SK-N-SH treated with all-trans-retinoic acid at 6 μM for 48 hours (cell line): ENCODE data around the gene SAMD4A.

Source experiments
- CSDC2 ChIP-seq: fragments of 250-450 bp; sonication (Bioruptor Pico); IDR thresholded peaks from 2 replicates; pipeline ENCODE4 v1.5.0; 2020; ENCODE audit warnings: mild to moderate bottlenecking, moderate library complexity
- CSRNP3 ChIP-seq: fragments of 250-450 bp; sonication (Bioruptor Pico); IDR thresholded peaks from 2 replicates; pipeline ENCODE4 v1.5.1; 2021; ENCODE audit warnings: mild to moderate bottlenecking, moderate library complexity
- ZFP30 ChIP-seq: fragments of 450-650 bp; formaldehyde crosslinking; IDR thresholded peaks from 2 replicates; pipeline ENCODE4 v1.5.0; 2022; ENCODE audit warnings: mild to moderate bottlenecking, moderate library complexity

DNA sequence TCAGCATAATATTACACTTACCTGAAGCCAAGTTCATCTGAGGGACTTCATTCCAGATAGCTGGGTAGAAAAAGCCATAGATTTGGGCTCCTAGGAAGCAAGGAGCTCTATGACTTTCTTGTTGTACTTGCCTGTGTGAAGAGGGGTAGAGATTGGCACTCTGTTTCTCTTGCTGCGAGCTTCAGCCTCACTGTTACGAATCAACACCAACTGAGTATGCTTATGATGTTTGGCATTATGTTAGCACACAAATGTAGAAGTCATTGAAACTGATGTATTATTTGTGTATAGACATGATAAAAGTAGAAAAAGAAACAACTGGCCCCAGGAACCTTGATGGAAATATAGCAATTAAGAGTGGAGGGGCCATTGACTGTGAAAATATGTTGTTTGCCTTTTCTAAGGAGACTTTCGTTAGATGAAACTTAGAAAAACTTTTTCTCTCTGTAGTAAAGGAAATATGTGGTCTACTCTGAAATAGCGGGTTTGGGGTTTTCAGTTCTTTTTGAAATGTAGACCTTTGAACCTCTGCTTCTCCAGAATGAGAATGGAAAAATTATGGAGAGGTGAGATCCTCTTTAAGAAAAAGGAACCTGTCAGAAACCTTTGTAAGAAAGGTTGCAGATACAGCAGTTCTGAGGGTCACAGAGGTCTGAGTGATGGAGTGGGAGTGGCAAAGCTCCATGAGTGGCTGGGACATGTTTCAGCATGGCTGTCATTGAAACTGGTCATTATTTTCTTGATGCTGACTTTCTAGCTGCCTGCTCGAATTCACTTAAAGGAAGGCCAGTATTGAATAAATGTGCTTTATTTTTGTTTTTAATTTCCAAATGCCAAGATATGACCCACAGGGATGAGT, 175.8 kb downstream of the SAMD4A start:
- TF ChIP-seq CSRNP3 (CRISPR knock-in tag) (no peak), CSDC2 (no peak), ZFP30 (CRISPR knock-in tag) (no peak)
